ENCODE data around the gene CXCR1.

The CXCR1 gene

DNA sequence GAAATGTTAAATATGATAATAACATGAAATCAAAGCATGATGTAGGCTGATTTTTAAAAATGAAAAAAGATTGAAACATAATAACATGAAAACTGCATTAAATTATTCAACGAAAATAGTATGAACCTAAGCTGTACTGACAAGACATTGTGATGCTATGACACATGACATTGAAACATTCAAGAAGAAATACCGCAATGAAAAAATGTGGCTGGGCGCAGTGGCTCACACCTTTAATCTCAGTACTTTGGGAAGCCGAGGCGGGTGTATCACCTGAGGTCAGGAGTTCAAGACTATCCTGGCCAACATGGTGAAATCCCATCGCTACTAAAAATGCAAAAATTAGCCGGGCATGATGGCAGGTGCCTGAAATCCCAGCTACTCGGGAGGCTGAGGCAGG is 14.6 kb downstream of the CXCR1 start:
- H3K27ac ChIP-seq (ENCODE audit: low read length) = no peak overlapping the region
- H3K9ac ChIP-seq (ENCODE audit: low read depth, low read length) = no peak overlapping the region
- TF ChIP-seq CTCF (IDR thresholded peaks at IDR 0.05; ENCODE audit: borderline replicate concordance, extremely low read depth, low read length, poor library complexity, severe bottlenecking) (no peak), EZH2 (IDR thresholded peaks at IDR 0.05; ENCODE audit: borderline replicate concordance, low read depth, low read length, severe bottlenecking) (no peak)
- no peak overlapping the region for H3K4me2 ChIP-seq (ENCODE audit: insufficient read depth, low read length)
- H3K4me1 ChIP-seq (ENCODE audit: insufficient read depth, low read length) = no peaks in the 10 kb centered on the region
- peaks cover 20% of the 10 kb centered on the region for H3K27me3 ChIP-seq (ENCODE audit: insufficient read depth, low read length, poor library complexity)
- H4K20me1 ChIP-seq (ENCODE audit: insufficient read depth, low read length) = no peaks in the 10 kb centered on the region
- DNase-seq = no peak
- H3K9me3 ChIP-seq (ENCODE audit: insufficient read depth, low read length, severe bottlenecking) = no peaks in the 10 kb centered on the region
- H2AFZ ChIP-seq (ENCODE audit: low read depth, low read length) = no peak overlapping the region
- ATAC-seq (ENCODE audit: insufficient read depth, low read depth) = no peak
- H3K79me2 ChIP-seq (ENCODE audit: insufficient read depth, low read length) = no peaks in the 10 kb centered on the region
- H3K4me3 ChIP-seq (ENCODE audit: low read depth in 1 of 2, low read length in 2 of 2) = no peak overlapping the region
- no peaks in the 10 kb centered on the region for H3K36me3 ChIP-seq (ENCODE audit: insufficient read depth, low read length)

DNA sequence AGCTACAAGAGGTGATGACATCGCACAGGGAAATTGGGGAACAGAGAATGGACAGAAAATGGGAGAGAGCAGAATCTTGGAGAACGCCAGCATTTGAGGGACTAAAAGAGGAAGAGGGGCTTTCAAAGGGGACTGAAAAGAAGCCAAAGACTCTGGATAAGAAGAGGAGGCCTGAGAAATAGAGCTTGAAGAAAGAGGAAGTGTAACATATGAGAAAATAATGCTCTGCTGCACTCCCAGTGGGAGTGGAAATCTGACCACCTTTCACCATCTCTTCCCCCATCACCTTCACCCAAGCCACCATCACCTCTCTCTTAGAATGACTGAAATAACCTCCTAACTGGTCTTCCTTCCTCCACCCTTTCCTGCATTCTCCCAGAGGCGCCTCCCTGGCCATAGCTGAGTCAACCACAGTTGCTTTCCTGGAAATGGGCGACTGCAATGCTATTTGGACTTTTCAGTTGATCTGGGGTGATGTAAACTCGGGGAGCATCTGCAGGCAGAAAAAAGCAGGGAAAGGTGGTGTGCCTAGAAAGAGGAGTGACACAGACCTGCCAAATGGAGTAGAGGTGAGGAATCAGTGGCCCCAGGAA is 16.8 kb downstream of the CXCR1 start:
- H3K27ac ChIP-seq (ENCODE audit: low read length) = no peak overlapping the region
- no peak overlapping the region for H3K4me3 ChIP-seq (ENCODE audit: low read depth in 1 of 2, low read length in 2 of 2)
- TF ChIP-seq CTCF (IDR thresholded peaks at IDR 0.05; ENCODE audit: borderline replicate concordance, extremely low read depth, low read length, poor library complexity, severe bottlenecking) = no peak
- no peak for TF ChIP-seq EZH2 (IDR thresholded peaks at IDR 0.05; ENCODE audit: borderline replicate concordance, low read depth, low read length, severe bottlenecking)
- H4K20me1 ChIP-seq (ENCODE audit: insufficient read depth, low read length) = no peaks in the 10 kb centered on the region
- no peaks in the 10 kb centered on the region for H3K79me2 ChIP-seq (ENCODE audit: insufficient read depth, low read length)
- no peaks in the 10 kb centered on the region for H3K36me3 ChIP-seq (ENCODE audit: insufficient read depth, low read length)
- no peak overlapping the region for H3K9ac ChIP-seq (ENCODE audit: low read depth, low read length)
- H2AFZ ChIP-seq (ENCODE audit: low read depth, low read length) = no peak overlapping the region
- no peaks in the 10 kb centered on the region for H3K4me1 ChIP-seq (ENCODE audit: insufficient read depth, low read length)
- ATAC-seq (ENCODE audit: insufficient read depth, low read depth) (no peak), DNase-seq (no peak)
- no peak overlapping the region for H3K4me2 ChIP-seq (ENCODE audit: insufficient read depth, low read length)
- H3K9me3 ChIP-seq (ENCODE audit: insufficient read depth, low read length, severe bottlenecking) = no peaks in the 10 kb centered on the region
- peaks cover 15% of the 10 kb centered on the region for H3K27me3 ChIP-seq (ENCODE audit: insufficient read depth, low read length, poor library complexity)

DNA sequence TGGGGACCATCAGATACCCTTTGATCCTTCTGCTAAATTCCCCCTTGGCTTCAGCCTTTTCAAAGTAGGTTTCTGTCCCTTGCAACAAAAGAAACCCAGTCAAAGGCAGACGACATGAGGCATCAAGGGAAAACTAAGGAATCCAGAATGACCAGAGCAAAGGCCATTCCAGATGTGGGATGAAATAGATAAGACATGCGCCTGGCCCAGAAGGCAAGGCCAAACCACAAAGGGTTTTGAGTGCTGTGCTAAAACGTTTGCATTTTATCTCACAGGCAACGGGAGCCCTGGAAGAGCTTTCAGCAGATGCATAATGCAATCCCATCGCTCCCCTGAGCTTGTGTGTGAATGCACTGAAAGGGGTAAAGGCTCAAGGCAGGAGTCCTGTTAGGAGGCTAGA is 17.7 kb downstream of the CXCR1 start:
- Histone ChIP-seq H3K4me3 (ENCODE audit: low read depth in 1 of 2, low read length in 2 of 2) (no peak overlapping the region), H3K79me2 (ENCODE audit: insufficient read depth, low read length) (no peaks in the 10 kb centered on the region), H3K9me3 (ENCODE audit: insufficient read depth, low read length, severe bottlenecking) (no peaks in the 10 kb centered on the region), H2AFZ (ENCODE audit: low read depth, low read length) (no peak overlapping the region), H3K27ac (ENCODE audit: low read length) (no peak overlapping the region), H3K36me3 (ENCODE audit: insufficient read depth, low read length) (no peaks in the 10 kb centered on the region), H3K27me3 (ENCODE audit: insufficient read depth, low read length, poor library complexity) (peaks cover 15% of the 10 kb centered on the region), H4K20me1 (ENCODE audit: insufficient read depth, low read length) (no peaks in the 10 kb centered on the region), H3K4me2 (ENCODE audit: insufficient read depth, low read length) (no peak overlapping the region), H3K9ac (ENCODE audit: low read depth, low read length) (no peak overlapping the region), H3K4me1 (ENCODE audit: insufficient read depth, low read length) (no peaks in the 10 kb centered on the region)
- DNase-seq (no peak), ATAC-seq (ENCODE audit: insufficient read depth, low read depth) (no peak)
- no peak for TF ChIP-seq EZH2 (IDR thresholded peaks at IDR 0.05; ENCODE audit: borderline replicate concordance, low read depth, low read length, severe bottlenecking)

GRCh38 chr2:218146056-218146455 is 20.7 kb downstream of the CXCR1 start:
- Histone ChIP-seq H3K9ac (ENCODE audit: low read depth, low read length) (no peak overlapping the region), H4K20me1 (ENCODE audit: insufficient read depth, low read length) (no peaks in the 10 kb centered on the region), H3K36me3 (ENCODE audit: insufficient read depth, low read length) (no peaks in the 10 kb centered on the region), H3K9me3 (ENCODE audit: insufficient read depth, low read length, severe bottlenecking) (no peaks in the 10 kb centered on the region), H3K79me2 (ENCODE audit: insufficient read depth, low read length) (no peaks in the 10 kb centered on the region), H3K4me2 (ENCODE audit: insufficient read depth, low read length) (no peak overlapping the region), H3K4me3 (ENCODE audit: low read depth in 1 of 2, low read length in 2 of 2) (no peak overlapping the region), H3K4me1 (ENCODE audit: insufficient read depth, low read length) (no peaks in the 10 kb centered on the region), H3K27ac (ENCODE audit: low read length) (no peak overlapping the region), H2AFZ (ENCODE audit: low read depth, low read length) (no peak overlapping the region), H3K27me3 (ENCODE audit: insufficient read depth, low read length, poor library complexity) (peaks cover 9% of the 10 kb centered on the region)
- DNase-seq (no peak), ATAC-seq (ENCODE audit: insufficient read depth, low read depth) (no peak)
- TF ChIP-seq EZH2 (IDR thresholded peaks at IDR 0.05; ENCODE audit: borderline replicate concordance, low read depth, low read length, severe bottlenecking) (no peak), CTCF (IDR thresholded peaks at IDR 0.05; ENCODE audit: borderline replicate concordance, extremely low read depth, low read length, poor library complexity, severe bottlenecking) (no peak)

All from DND-41 (cell line).